ENCODE data around the gene TAF1D.

Gene TAF1D

DNA sequence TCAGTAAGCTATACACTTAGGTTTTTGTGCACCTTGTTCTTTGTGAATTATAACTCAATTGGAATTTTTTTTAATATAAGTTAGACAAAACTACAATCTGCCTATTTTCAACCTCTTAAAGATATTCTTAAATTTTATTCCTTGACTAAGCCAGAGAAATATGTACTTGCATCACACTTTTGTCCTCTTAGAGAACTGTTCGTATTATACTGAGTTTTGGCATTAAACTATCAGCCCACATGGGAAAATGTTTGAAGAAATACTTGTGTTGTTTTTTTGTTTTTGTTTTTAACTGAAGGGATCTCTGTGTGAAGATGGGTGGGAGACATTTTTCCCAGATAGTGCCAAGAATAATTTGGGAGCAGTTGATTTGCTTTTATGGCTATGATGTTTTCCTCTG lies 54.5 kb downstream of the TAF1D start:
- TF ChIP-seq, protein P1, sequence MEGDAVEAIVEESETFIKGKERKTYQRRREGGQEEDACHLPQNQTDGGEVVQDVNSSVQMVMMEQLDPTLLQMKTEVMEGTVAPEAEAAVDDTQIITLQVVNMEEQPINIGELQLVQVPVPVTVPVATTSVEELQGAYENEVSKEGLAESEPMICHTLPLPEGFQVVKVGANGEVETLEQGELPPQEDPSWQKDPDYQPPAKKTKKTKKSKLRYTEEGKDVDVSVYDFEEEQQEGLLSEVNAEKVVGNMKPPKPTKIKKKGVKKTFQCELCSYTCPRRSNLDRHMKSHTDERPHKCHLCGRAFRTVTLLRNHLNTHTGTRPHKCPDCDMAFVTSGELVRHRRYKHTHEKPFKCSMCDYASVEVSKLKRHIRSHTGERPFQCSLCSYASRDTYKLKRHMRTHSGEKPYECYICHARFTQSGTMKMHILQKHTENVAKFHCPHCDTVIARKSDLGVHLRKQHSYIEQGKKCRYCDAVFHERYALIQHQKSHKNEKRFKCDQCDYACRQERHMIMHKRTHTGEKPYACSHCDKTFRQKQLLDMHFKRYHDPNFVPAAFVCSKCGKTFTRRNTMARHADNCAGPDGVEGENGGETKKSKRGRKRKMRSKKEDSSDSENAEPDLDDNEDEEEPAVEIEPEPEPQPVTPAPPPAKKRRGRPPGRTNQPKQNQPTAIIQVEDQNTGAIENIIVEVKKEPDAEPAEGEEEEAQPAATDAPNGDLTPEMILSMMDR (IDR thresholded peaks at IDR 0.05): no peak
- DNase-seq (ENCODE audit: low spot score): no peak
- H3K4me3 ChIP-seq: no peak overlapping the region
- peak overlapping the region; percentile 69 to 77 for H3K27ac ChIP-seq

DNA sequence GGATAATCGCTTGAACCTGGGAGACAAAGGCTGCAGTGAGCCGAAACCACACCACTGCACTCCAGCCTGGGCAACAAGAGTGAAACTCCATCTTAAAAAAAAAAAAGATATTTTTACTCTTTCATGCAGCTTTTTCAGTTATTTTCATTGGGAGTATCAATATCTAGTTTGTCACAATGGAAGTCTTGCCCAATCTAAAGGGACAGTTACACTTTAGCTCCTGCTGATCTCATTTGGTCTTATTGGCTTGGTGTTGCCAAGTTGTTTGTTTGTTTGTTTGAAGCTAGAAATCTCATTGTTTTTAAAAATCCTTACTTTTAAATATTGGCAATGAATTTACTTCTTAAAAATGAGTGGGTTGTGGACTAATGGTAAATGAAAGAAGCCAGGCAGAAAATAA lies 55.1 kb downstream of the TAF1D start:
- Histone ChIP-seq H3K4me3 (no peak overlapping the region), H3K27ac (peak overlapping the region; percentile 69 to 77)
- DNase-seq (ENCODE audit: low spot score): no peak
- TF ChIP-seq, protein P1 (IDR thresholded peaks at IDR 0.05): no peak

All from coronary artery (tissue), 2 donors.